ENCODE data around the gene PAQR4. TPM values are rescaled to one million over a fixed set of nuclear protein-coding genes. Genes with fewer than 3 reads are reported as not detected.

The PAQR4 gene
- polyA plus RNA-seq, 3 donors: 6.3 to 14.2 (median 8.9) TPM

DNA sequence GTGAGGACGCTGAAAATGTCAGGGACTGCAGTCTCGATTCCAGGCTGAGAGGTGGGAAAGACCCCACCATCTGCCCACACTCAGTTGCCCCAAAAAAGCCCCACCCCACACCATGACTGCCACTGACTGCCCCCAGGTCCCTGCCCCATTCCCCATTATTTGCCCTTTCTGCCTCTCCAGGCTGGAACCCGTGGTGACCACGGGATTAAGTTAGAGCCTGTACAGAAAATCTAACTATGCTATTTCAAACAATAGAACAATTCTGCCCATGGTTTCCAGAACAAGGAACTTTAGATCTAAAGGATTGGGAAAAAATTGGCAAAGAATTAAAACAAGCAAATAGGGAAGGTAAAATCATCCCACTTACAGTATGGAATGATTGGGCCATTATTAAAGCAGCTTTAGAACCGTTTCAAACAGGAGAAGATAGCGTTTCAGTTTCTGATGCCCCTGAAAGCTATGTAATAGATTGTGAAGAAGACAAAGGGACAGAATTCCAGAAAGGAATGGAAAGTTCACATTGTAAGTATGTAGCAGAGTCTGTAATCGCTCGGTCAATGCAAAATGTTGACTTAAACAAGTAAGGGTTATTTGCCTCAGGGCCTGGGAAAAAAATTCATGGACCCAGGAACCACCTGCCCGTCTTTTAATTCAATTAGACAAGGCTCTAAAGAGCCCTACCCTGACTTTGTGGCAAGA, 43.0 kb upstream of the PAQR4 start:
- peaks cover 0 to 3% (median 0%) of the 10 kb centered on the region in 7 donors for H3K9me3 Mint-ChIP-seq
- no peaks in the 10 kb centered on the region for H3K27me3 Mint-ChIP-seq (ENCODE audit: low read depth in 3 of 3)
- peaks cover 21 to 43% of the 10 kb centered on the region in 2 donors for H3K36me3 Mint-ChIP-seq
- H3K36me3 ChIP-seq (replicated peaks in 1 of 2; ENCODE audit: control insufficient read depth in 1 of 2, insufficient read depth in 2 of 2, low read length in 2 of 2): peaks cover 21 to 27% of the 10 kb centered on the region in 2 donors
- intact Hi-C loops (cut with micrococcal nuclease): loop anchor here in 1 of 2 donors (2.0 kb wide), 1 partner anchor 87 kb away; no protein-coding TSS in a partner anchor
- H3K79me2 ChIP-seq (ENCODE audit: insufficient read depth, low read length): no peaks in the 10 kb centered on the region
- peak overlapping the region in 1 of 7 donors; percentile 5 for H3K27ac Mint-ChIP-seq
- no peak overlapping the region for H2AFZ ChIP-seq (ENCODE audit: insufficient read depth, low read depth, low read length, poor library complexity, severe bottlenecking)
- H3K4me1 Mint-ChIP-seq: peaks cover 8% of the 10 kb centered on the region
- H3K9ac ChIP-seq (ENCODE audit: insufficient read depth, low read length, poor library complexity, severe bottlenecking): no peak overlapping the region
- TF ChIP-seq, protein P1, sequence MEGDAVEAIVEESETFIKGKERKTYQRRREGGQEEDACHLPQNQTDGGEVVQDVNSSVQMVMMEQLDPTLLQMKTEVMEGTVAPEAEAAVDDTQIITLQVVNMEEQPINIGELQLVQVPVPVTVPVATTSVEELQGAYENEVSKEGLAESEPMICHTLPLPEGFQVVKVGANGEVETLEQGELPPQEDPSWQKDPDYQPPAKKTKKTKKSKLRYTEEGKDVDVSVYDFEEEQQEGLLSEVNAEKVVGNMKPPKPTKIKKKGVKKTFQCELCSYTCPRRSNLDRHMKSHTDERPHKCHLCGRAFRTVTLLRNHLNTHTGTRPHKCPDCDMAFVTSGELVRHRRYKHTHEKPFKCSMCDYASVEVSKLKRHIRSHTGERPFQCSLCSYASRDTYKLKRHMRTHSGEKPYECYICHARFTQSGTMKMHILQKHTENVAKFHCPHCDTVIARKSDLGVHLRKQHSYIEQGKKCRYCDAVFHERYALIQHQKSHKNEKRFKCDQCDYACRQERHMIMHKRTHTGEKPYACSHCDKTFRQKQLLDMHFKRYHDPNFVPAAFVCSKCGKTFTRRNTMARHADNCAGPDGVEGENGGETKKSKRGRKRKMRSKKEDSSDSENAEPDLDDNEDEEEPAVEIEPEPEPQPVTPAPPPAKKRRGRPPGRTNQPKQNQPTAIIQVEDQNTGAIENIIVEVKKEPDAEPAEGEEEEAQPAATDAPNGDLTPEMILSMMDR (IDR thresholded peaks at IDR 0.05): no peak
- H3K9me3 ChIP-seq (replicated peaks in 1 of 2; ENCODE audit: control insufficient read depth in 1 of 2, insufficient read depth in 1 of 2, low read length in 2 of 2): no peaks in the 10 kb centered on the region
- no peak overlapping the region for H3K27ac ChIP-seq (ENCODE audit: low read depth in 1 of 2, low read length in 2 of 2)
- no peaks in the 10 kb centered on the region for H3K27me3 ChIP-seq (ENCODE audit: control insufficient read depth in 2 of 2, insufficient read depth in 2 of 2, low read length in 2 of 2)
- no peak overlapping the region for H3K4me3 Mint-ChIP-seq
- H4K20me1 ChIP-seq (ENCODE audit: insufficient read depth, low read length): peaks cover 6% of the 10 kb centered on the region
- H3K4me2 ChIP-seq (replicated peaks; ENCODE audit: extremely low read depth, low read length, poor library complexity, severe bottlenecking): no peak overlapping the region
- no peak for DNase-seq
- peaks cover 6 to 8% of the 10 kb centered on the region in 2 donors for H3K4me1 ChIP-seq (ENCODE audit: control insufficient read depth in 1 of 2, insufficient read depth in 2 of 2, low read length in 2 of 2)
- 100% methylated on average over 3 of the region's 9 CpGs for WGBS (ENCODE audit: insufficient coverage)
- no peak overlapping the region for H3K4me3 ChIP-seq (replicated peaks in 1 of 3; ENCODE audit: low read depth in 2 of 3, low read length in 3 of 3)

DNA sequence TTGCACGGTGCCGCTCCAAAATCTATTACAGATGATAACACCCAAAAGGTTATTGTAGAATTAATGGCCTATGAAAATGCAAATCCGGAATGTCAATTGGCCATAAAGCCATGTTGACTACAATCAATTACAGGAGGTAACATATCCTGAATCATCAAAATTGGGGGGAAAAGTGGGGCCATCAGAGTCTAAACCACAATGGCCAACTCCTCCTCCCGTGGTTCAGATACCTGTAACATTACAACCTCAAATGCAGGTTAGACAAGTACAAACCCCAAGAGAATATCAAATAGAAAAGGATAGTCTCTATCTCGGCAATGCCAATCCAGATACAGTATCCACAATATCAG, 42.5 kb upstream of the PAQR4 start:
- H3K4me1 ChIP-seq (ENCODE audit: control insufficient read depth in 1 of 2, insufficient read depth in 2 of 2, low read length in 2 of 2): peaks cover 6 to 8% of the 10 kb centered on the region in 2 donors
- TF ChIP-seq, protein P1 (IDR thresholded peaks at IDR 0.05): no peak
- Mint-ChIP-seq H3K36me3 (peaks cover 21 to 44% of the 10 kb centered on the region in 2 donors), H3K4me3 (no peak overlapping the region), H3K9me3 (peaks cover 0 to 3% (median 0%) of the 10 kb centered on the region in 7 donors), H3K27me3 (ENCODE audit: low read depth in 3 of 3) (no peaks in the 10 kb centered on the region), H3K4me1 (peaks cover 8% of the 10 kb centered on the region), H3K27ac (peak overlapping the region in 1 of 7 donors; percentile 43)
- WGBS (ENCODE audit: insufficient coverage): 17% methylated on average over 1 of the region's 5 CpGs
- H3K4me2 ChIP-seq (replicated peaks; ENCODE audit: extremely low read depth, low read length, poor library complexity, severe bottlenecking): peak overlapping the region; percentile 55
- H3K4me3 ChIP-seq (replicated peaks in 1 of 3; ENCODE audit: low read depth in 2 of 3, low read length in 3 of 3): peak overlapping the region in 1 of 3 experiments; percentile 31
- no peak overlapping the region for H3K9ac ChIP-seq (ENCODE audit: insufficient read depth, low read length, poor library complexity, severe bottlenecking)
- intact Hi-C loops (cut with micrococcal nuclease): loop anchor here in 1 of 2 donors (2.0 kb wide), 1 partner anchor 88 kb away; no protein-coding TSS in a partner anchor
- no peak overlapping the region for H3K27ac ChIP-seq (ENCODE audit: low read depth in 1 of 2, low read length in 2 of 2)
- H3K27me3 ChIP-seq (ENCODE audit: control insufficient read depth in 2 of 2, insufficient read depth in 2 of 2, low read length in 2 of 2): no peaks in the 10 kb centered on the region
- DNase-seq: no peak
- no peaks in the 10 kb centered on the region for H3K79me2 ChIP-seq (ENCODE audit: insufficient read depth, low read length)
- H3K36me3 ChIP-seq (replicated peaks in 1 of 2; ENCODE audit: control insufficient read depth in 1 of 2, insufficient read depth in 2 of 2, low read length in 2 of 2): peaks cover 20 to 32% of the 10 kb centered on the region in 2 donors
- no peaks in the 10 kb centered on the region for H3K9me3 ChIP-seq (replicated peaks in 1 of 2; ENCODE audit: control insufficient read depth in 1 of 2, insufficient read depth in 1 of 2, low read length in 2 of 2)
- peaks cover 6% of the 10 kb centered on the region for H4K20me1 ChIP-seq (ENCODE audit: insufficient read depth, low read length)
- H2AFZ ChIP-seq (ENCODE audit: insufficient read depth, low read depth, low read length, poor library complexity, severe bottlenecking): peak overlapping the region; percentile 56
